Testis (tissue), 3 donors: Measurements from ENCODE around the gene CFLAR. TPM values are rescaled to one million over a fixed set of nuclear protein-coding genes. Genes with fewer than 3 reads are reported as not detected.
"Not testable (repeated sequence)": the region's sequence is repeated elsewhere in the genome, so short reads cannot be mapped to it uniquely, and the experiment has no call there.

Source experiments
- DNase-seq: peaks from one replicate; pipeline ENCODE4 v3.0.0-alpha.2; 2019
- H3K27ac ChIP-seq, 2 donors: fragments of 200-600 bp; sonication (generic); one replicate each; pipeline ENCODE4 v1.5.1; 2019
- H3K27me3 ChIP-seq: fragments of 200-600 bp; sonication (generic); one replicate; pipeline ENCODE4 v1.5.1; 2019
- H3K36me3 ChIP-seq: fragments of 200-600 bp; sonication (generic); one replicate; pipeline ENCODE4 v1.5.1; 2017; ENCODE audit warnings: low read depth; ENCODE audit errors: missing control alignments
- H3K4me1 ChIP-seq: fragments of 200-600 bp; sonication (generic); one replicate; pipeline ENCODE4 v1.5.1; 2019
- H3K4me3 ChIP-seq, 2 donors: fragments of 200-600 bp; sonication (generic); one replicate each; pipeline ENCODE4 v1.5.1; 2017 to 2019
- H3K9me3 ChIP-seq: fragments of 200-600 bp; sonication (generic); one replicate; pipeline ENCODE4 v1.5.1; 2017
- CTCF ChIP-seq, 3 experiments: fragments of 450-650 bp in 2 of 3; fragments of 200-600 bp in 1 of 3; sonication (generic) in 1 of 3; IDR thresholded peaks; one replicate each; pipeline ENCODE4 v1.5.1; 2016 to 2019; ENCODE audit warnings: antibody characterized with exemption in 3 of 3, mild to moderate bottlenecking in 2 of 3, moderate library complexity in 1 of 3
- POLR2A ChIP-seq: fragments of 450-650 bp; IDR thresholded peaks from one replicate; pipeline ENCODE4 v1.6.1; 2017; ENCODE audit warnings: antibody characterized with exemption, mild to moderate bottlenecking, moderate library complexity
- WGBS, 2 donors: methylation state at CpG; one replicate each; pipeline ENCODE4 v1.1.5; 2018; 5-methylcytosine and 5-hydroxymethylcytosine counted together
- intact Hi-C: fragments of 100-400 bp; cut with DNase I; formaldehyde crosslinking; loops from one replicate; pipeline ENCODE4 v1.15.1; 2023; ENCODE audit warnings: low total_unique reads
- polyA plus RNA-seq: library from polyadenylated mRNA; stranded (reverse); fragments of 350-450 nt; fragmentation: Illumina TruSeq; extraction: RNeasy Lipid Tissue Mini Kit (QIAGEN cat#74804); gene quantifications from one replicate; pipeline ENCODE4 v1.2.3, GENCODE V29; 2014; ENCODE audit warnings: low read depth, low replicate concordance; ENCODE audit not compliant: insufficient read depth
- total RNA-seq, 2 donors: library from RNA; depleted of rRNA; stranded (reverse); fragments of >200 nt; gene quantifications; one replicate each; pipeline ENCODE4 v1.2.3, GENCODE V29; 2016

The CFLAR gene
- total and polyA plus RNA-seq, 3 donors from 2014 or later = 51.1 to 137 (median 117) TPM

- H3K4me3 ChIP-seq = no peak overlapping the region
- no peaks in the 10 kb centered on the region for H3K36me3 ChIP-seq
- H3K27ac ChIP-seq = no peak overlapping the region
- intact Hi-C loops = no loop called here
- no peak for TF ChIP-seq CTCF (IDR thresholded peaks at IDR 0.05)
- no peak for TF ChIP-seq POLR2A
- 46 to 47% methylated on average over 4 to 6 of the region's 6 CpGs for WGBS, 2 donors
- H3K27me3 ChIP-seq = no peaks in the 10 kb centered on the region
- H3K9me3 ChIP-seq = no peaks in the 10 kb centered on the region
- no peaks in the 10 kb centered on the region for H3K4me1 ChIP-seq
- peak; percentile 62 for DNase-seq
Observed at GRCh38 chr2:201176081-201176481, 60.1 kb downstream of the CFLAR start.

- TF ChIP-seq POLR2A (no peak), CTCF (IDR thresholded peaks at IDR 0.05) (no peak)
- intact Hi-C loops = no loop called here
- Histone ChIP-seq H3K4me3 (no peak overlapping the region), H3K4me1 (no peaks in the 10 kb centered on the region), H3K27ac (no peak overlapping the region), H3K27me3 (no peaks in the 10 kb centered on the region), H3K9me3 (no peaks in the 10 kb centered on the region), H3K36me3 (no peaks in the 10 kb centered on the region)
- no peak for DNase-seq
- 69 to 71% methylated on average over 3 of the region's 3 CpGs for WGBS, 2 donors
Observed at GRCh38 chr2:201180010-201180409, 64.0 kb downstream of the CFLAR start.

GRCh38 chr2:201182650-201183364 lies 66.8 kb downstream of the CFLAR start, which contains the start of gene CASP10:
CASP10 (plus strand) TSS chr2:201183141; CDS start chr2:201185778, 2,637 bp downstream.
- intact Hi-C loops = no loop called here
- Histone ChIP-seq H3K36me3 (no peaks in the 10 kb centered on the region), H3K4me1 (no peaks in the 10 kb centered on the region), H3K9me3 (no peaks in the 10 kb centered on the region), H3K27me3 (no peaks in the 10 kb centered on the region), H3K27ac (peak within 1 kb of the TSS in 1 of 2 donors; percentile 58), H3K4me3 (peak within 1 kb of the TSS in 1 of 2 donors; percentile 19)
- WGBS, 2 donors = 59 to 60% methylated on average over 11 of the region's 11 CpGs
- DNase-seq = no peak
- TF ChIP-seq POLR2A = no peak
- peak in 1 of 3 experiments; percentile 29 for TF ChIP-seq CTCF (IDR thresholded peaks at IDR 0.05)

- H3K27ac ChIP-seq = peak overlapping the region in 1 of 2 donors; percentile 58
- H3K4me3 ChIP-seq = peak overlapping the region in 1 of 2 donors; percentile 19
- TF ChIP-seq POLR2A = no peak
- TF ChIP-seq CTCF (IDR thresholded peaks at IDR 0.05) = no peak
- no peaks in the 10 kb centered on the region for H3K36me3 ChIP-seq
- no peaks in the 10 kb centered on the region for H3K4me1 ChIP-seq
- no peaks in the 10 kb centered on the region for H3K9me3 ChIP-seq
- no peak for DNase-seq
- H3K27me3 ChIP-seq = no peaks in the 10 kb centered on the region
- WGBS, 2 donors = 60 to 65% methylated on average over 4 of the region's 4 CpGs
- intact Hi-C loops = no loop called here
Observed at GRCh38 chr2:201183365-201183727, 67.4 kb downstream of the CFLAR start.

GRCh38 chr2:201183835-201184234 lies 67.9 kb downstream of the CFLAR start:
- DNase-seq, intact Hi-C loops, H3K4me1 ChIP-seq, H3K9me3 ChIP-seq, H3K27me3 ChIP-seq, H3K36me3 ChIP-seq: not testable (repeated sequence)
- Histone ChIP-seq H3K4me3 (peak overlapping the region in 1 of 2 donors; percentile 19), H3K27ac (peak overlapping the region in 1 of 2 donors; percentile 58)
- WGBS, 2 donors = 79 to 86% methylated on average over 5 of the region's 5 CpGs

- H3K4me1 ChIP-seq, DNase-seq, intact Hi-C loops, H3K9me3 ChIP-seq, H3K4me3 ChIP-seq, H3K27ac ChIP-seq, H3K36me3 ChIP-seq, H3K27me3 ChIP-seq: not testable (repeated sequence)
- 65 to 93% methylated on average over 6 of the region's 6 CpGs for WGBS, 2 donors
Observed at GRCh38 chr2:201184248-201184647, 68.3 kb downstream of the CFLAR start.
